HG03280 (cell line): Measurements from ENCODE around the gene MYMX.

Source experiments
- ATAC-seq: cut with Tn5 transposase; IDR thresholded peaks from one replicate; pipeline ENCODE4 v1.9.1; 2021; ENCODE audit warnings: mild to moderate bottlenecking, moderate library complexity; ENCODE audit not compliant: unreplicated experiment

MYMX gene

GRCh38 chr6:44262467-44263353 is 46.0 kb downstream of the MYMX start:
- no peak for ATAC-seq

GRCh38 chr6:44263354-44264100 is 46.8 kb downstream of the MYMX start:
- ATAC-seq, result no peak

GRCh38 chr6:44264154-44265006 is 47.7 kb downstream of the MYMX start:
- peak; percentile 30 for ATAC-seq

- peak; percentile 45 for ATAC-seq
These were observed 48.4 kb downstream of the MYMX start, which contains the start of gene NFKBIE for GRCh38 chr6:44265007-44265721. Gene NFKBIE (minus strand): TSS chr6:44265551. CDS start chr6:44265346, 205 bp downstream.

GRCh38 chr6:44265722-44266233 is 49.1 kb downstream of the MYMX start:
- no peak for ATAC-seq

- ATAC-seq, result peak; percentile 35
These were observed 49.6 kb downstream of the MYMX start for GRCh38 chr6:44266347-44266746.

- no peak for ATAC-seq
These were observed 50.5 kb downstream of the MYMX start for GRCh38 chr6:44267252-44267651.
